IMR-90 (cell line): Measurements from ENCODE around the gene ANKRD31. TPM values are rescaled to one million over a fixed set of nuclear protein-coding genes. Genes with fewer than 3 reads are reported as not detected.

Experiments
- ATAC-seq: fragments of 200-7000 bp; cut with Tn5 transposase; 2 replicates; pipeline ENCODE4 v1.9.1; 2020; ENCODE audit warnings: low read depth, mild to moderate bottlenecking, moderate library complexity
- BruUV-seq: library from RNA; stranded (reverse); fragments of 400-500 nt; replicated peaks from 2 replicates; lab custom pipeline; 2021; lab: Mats Ljungman, UMichigan
- CTCF ChIA-PET: fragments of 300-600 bp; formaldehyde crosslinking; extraction: SDS; loops from one replicate; lab custom pipeline; 2021; ENCODE audit warnings: antibody characterized with exemption; lab: Yijun Ruan, JAX
- POLR2A ChIA-PET: fragments of 300-600 bp; sonication (Branson Sonifier 250); formaldehyde crosslinking; loops from one replicate; lab custom pipeline; 2022; ENCODE audit warnings: antibody characterized with exemption; ENCODE audit not compliant: unreplicated experiment; lab: Charles Lee
- DNase-seq: peaks from one replicate; pipeline ENCODE4 v3.0.0; 2013
- H2AFZ ChIP-seq: replicated peaks from 2 replicates; pipeline ENCODE3; 2013; ENCODE audit warnings: low read length, mild to moderate bottlenecking; ENCODE audit not compliant: poor library complexity
- H2AK5ac ChIP-seq: 2 replicates; pipeline ENCODE4 v1.6.1; 2013; ENCODE audit warnings: low read depth, low read length, inconsistent platforms
- H2AK9ac ChIP-seq: replicated peaks from 2 replicates; pipeline ENCODE3; 2013; ENCODE audit warnings: mild to moderate bottlenecking, low read depth, low read length, moderate library complexity; ENCODE audit not compliant: poor library complexity
- H2BK120ac ChIP-seq: 2 replicates; pipeline ENCODE4 v1.6.1; 2013; ENCODE audit warnings: low read depth, low read length, inconsistent platforms
- H2BK15ac ChIP-seq: 3 replicates; pipeline ENCODE4 v1.6.1; 2013; ENCODE audit warnings: low read depth, low read length, inconsistent platforms
- H2BK20ac ChIP-seq: 2 replicates; pipeline ENCODE4 v1.6.1; 2013; ENCODE audit warnings: low read depth, mild to moderate bottlenecking, inconsistent platforms, low read length, moderate library complexity
- H2BK5ac ChIP-seq: 2 replicates; pipeline ENCODE4 v1.6.1; 2013; ENCODE audit warnings: mild to moderate bottlenecking, low read depth, low read length, inconsistent platforms; ENCODE audit not compliant: poor library complexity, severe bottlenecking
- H3K14ac ChIP-seq: replicated peaks from 2 replicates; pipeline ENCODE4 v1.6.1; 2013; ENCODE audit warnings: low read depth, low read length, inconsistent platforms
- H3K18ac ChIP-seq: 2 replicates; pipeline ENCODE4 v1.6.1; 2013; ENCODE audit warnings: low read depth, low read length, control low read depth
- H3K23ac ChIP-seq: 2 replicates; pipeline ENCODE4 v1.6.1; 2013; ENCODE audit warnings: low read depth, low read length, inconsistent platforms
- H3K27ac ChIP-seq: 2 replicates; pipeline ENCODE4 v1.5.1; 2013; ENCODE audit warnings: mild to moderate bottlenecking, control low read depth, low read length; ENCODE audit not compliant: insufficient read depth
- H3K27me3 ChIP-seq: 2 replicates; pipeline ENCODE4 v1.6.1; 2013; ENCODE audit warnings: low read length; ENCODE audit not compliant: control insufficient read depth, insufficient read depth
- H3K36me3 ChIP-seq: 2 replicates; pipeline ENCODE4 v1.6.1; 2013; ENCODE audit warnings: low read length, mixed read lengths; ENCODE audit not compliant: control insufficient read depth, insufficient read depth
- H3K4ac ChIP-seq: 2 replicates; pipeline ENCODE4 v1.6.1; 2013; ENCODE audit warnings: low read depth, low read length, inconsistent platforms
- H3K4me1 ChIP-seq: 2 replicates; pipeline ENCODE4 v1.6.1; 2013; ENCODE audit warnings: low read length, mixed read lengths; ENCODE audit not compliant: control insufficient read depth, insufficient read depth
- H3K4me2 ChIP-seq: 2 replicates; pipeline ENCODE4 v1.6.1; 2013; ENCODE audit warnings: low read depth, mild to moderate bottlenecking, control low read depth, low read length, moderate library complexity
- H3K4me3 ChIP-seq: 2 replicates; pipeline ENCODE4 v1.5.1; 2013; ENCODE audit warnings: low read depth, mild to moderate bottlenecking, control low read depth, low read length, moderate library complexity; ENCODE audit not compliant: insufficient read depth
- H3K56ac ChIP-seq: 2 replicates; pipeline ENCODE4 v1.6.1; 2013; ENCODE audit warnings: low read length, inconsistent platforms; ENCODE audit not compliant: insufficient read depth; ENCODE audit errors: extremely low read depth
- H3K79me1 ChIP-seq, 2 experiments: 2 replicates each; pipeline ENCODE4 v1.6.1; 2013; ENCODE audit warnings: low read length in 2 of 2, inconsistent platforms in 1 of 2, low read depth in 1 of 2
- H3K9ac ChIP-seq: 2 replicates; pipeline ENCODE4 v1.6.1; 2013; ENCODE audit warnings: low read depth, low read length, control low read depth
- H3K9me1 ChIP-seq: 2 replicates; pipeline ENCODE4 v1.6.1; 2013; ENCODE audit warnings: low read length, inconsistent platforms; ENCODE audit not compliant: insufficient read depth
- H3K9me3 ChIP-seq: 2 replicates; pipeline ENCODE4 v1.6.1; 2013; ENCODE audit warnings: low read length; ENCODE audit not compliant: control insufficient read depth, insufficient read depth
- H4K20me1 ChIP-seq: 2 replicates; pipeline ENCODE4 v1.6.1; 2013; ENCODE audit warnings: low read length, inconsistent platforms; ENCODE audit not compliant: insufficient read depth
- H4K5ac ChIP-seq: 2 replicates; pipeline ENCODE4 v1.6.1; 2013; ENCODE audit warnings: mild to moderate bottlenecking, low read depth, low read length, control low read depth
- H4K8ac ChIP-seq, 2 experiments: 2 replicates each; pipeline ENCODE4 v1.6.1; 2013; ENCODE audit warnings: low read depth in 2 of 2, low read length in 2 of 2, control low read depth in 1 of 2, inconsistent platforms in 1 of 2
- H4K91ac ChIP-seq: 2 replicates; pipeline ENCODE4 v1.6.1; 2013; ENCODE audit warnings: low read depth, low read length, inconsistent platforms; ENCODE audit not compliant: insufficient read depth
- BHLHE40 ChIP-seq: fragments of 150-350 bp; IDR thresholded peaks from 2 replicates; pipeline ENCODE4 v1.6.1; 2016; ENCODE audit warnings: mild to moderate bottlenecking, low read depth, low read length
- CEBPB ChIP-seq: IDR thresholded peaks from 2 replicates; pipeline ENCODE4 v1.6.1; 2012; ENCODE audit warnings: low read depth, low read length, improper control_type of control experiment
- CHD1 ChIP-seq: IDR thresholded peaks from 2 replicates; pipeline ENCODE4 v1.6.1; 2012; ENCODE audit warnings: low read depth, low read length, improper control_type of control experiment
- FOS ChIP-seq: fragments of 150-350 bp; IDR thresholded peaks from 2 replicates; pipeline ENCODE4 v1.6.1; 2016; ENCODE audit warnings: low read depth, low read length
- MAFK ChIP-seq: IDR thresholded peaks from 2 replicates; pipeline ENCODE4 v1.6.1; 2012; ENCODE audit warnings: low read depth, low read length, improper control_type of control experiment
- MAZ ChIP-seq: IDR thresholded peaks from 2 replicates; pipeline ENCODE4 v1.6.1; 2012; ENCODE audit warnings: low read depth, mild to moderate bottlenecking, low read length, improper control_type of control experiment, moderate library complexity, borderline replicate concordance
- MXI1 ChIP-seq: IDR thresholded peaks from 2 replicates; pipeline ENCODE4 v1.6.1; 2012; ENCODE audit warnings: low read depth, mild to moderate bottlenecking, low read length, moderate library complexity, borderline replicate concordance
- NFE2L2 ChIP-seq: fragments of 150-350 bp; IDR thresholded peaks from 2 replicates; pipeline ENCODE4 v1.6.1; 2016; ENCODE audit warnings: low read depth, mild to moderate bottlenecking, low read length
- POLR2A ChIP-seq: IDR thresholded peaks from 2 replicates; pipeline ENCODE4 v1.6.1; 2012; ENCODE audit warnings: mild to moderate bottlenecking, low read depth, low read length
- RAD21 ChIP-seq: IDR thresholded peaks from 2 replicates; pipeline ENCODE4 v1.6.1; 2012; ENCODE audit warnings: low read length, improper control_type of control experiment
- RCOR1 ChIP-seq: IDR thresholded peaks from 2 replicates; pipeline ENCODE4 v1.6.1; 2012; ENCODE audit warnings: mild to moderate bottlenecking, low read length, improper control_type of control experiment; ENCODE audit not compliant: insufficient replicate concordance
- RFX5 ChIP-seq: IDR thresholded peaks from 2 replicates; pipeline ENCODE4 v1.8.0; 2012; ENCODE audit warnings: low read depth, mild to moderate bottlenecking, low read length, moderate library complexity
- SMC3 ChIP-seq: fragments of 150-350 bp; IDR thresholded peaks from 2 replicates; pipeline ENCODE4 v1.6.1; 2016; ENCODE audit warnings: low read depth, mild to moderate bottlenecking, antibody characterized with exemption, low read length, moderate library complexity
- USF2 ChIP-seq: fragments of 150-350 bp; IDR thresholded peaks from 2 replicates; pipeline ENCODE4 v1.6.1; 2017; ENCODE audit warnings: mild to moderate bottlenecking, antibody characterized with exemption, low read length, low read depth
- WGBS, 2 experiments: methylation state at CpG; one replicate each; pipeline versions ENCODE4 v1.1.5 to v1.1.7; 2013; ENCODE audit warnings: missing lambda C conversion rate in 2 of 2; ENCODE audit not compliant: insufficient read length in 1 of 2; ENCODE audit errors: extremely low coverage in 2 of 2; 5-methylcytosine and 5-hydroxymethylcytosine counted together
- dilution Hi-C: fragments of 300-500 bp; cut with HindIII; formaldehyde crosslinking; loops from one replicate; pipeline ENCODE4 v1.14.3; 2018; ENCODE audit warnings: low sequenced_read_pairs; ENCODE audit not compliant: unreplicated experiment
- in situ Hi-C: fragments of 300-500 bp; cut with MboI; formaldehyde crosslinking; loops from 3 replicates; pipeline ENCODE4 v1.14.3; 2019; ENCODE audit warnings: low sequenced_read_pairs, inconsistent platforms, mixed read lengths
- intact Hi-C: fragments of 100-400 bp; cut with micrococcal nuclease; formaldehyde crosslinking; loops from 2 replicates; pipeline ENCODE4 v1.10.0; 2022
- polyA plus RNA-seq, 3 experiments: library from polyadenylated mRNA; depleted of rRNA; stranded (reverse); fragments of >200 nt; gene quantifications; 2 replicates each; pipeline ENCODE4 v1.2.3, GENCODE V29; 2012; ENCODE audit warnings: low replicate concordance in 1 of 3
- total RNA-seq: library from RNA; depleted of rRNA; stranded (reverse); fragments of >200 nt; gene quantifications from 2 replicates; pipeline ENCODE4 v1.2.3, GENCODE V29; 2012
- TF ChIP-seq, protein P1 (sequence below): fragments of 150-350 bp; IDR thresholded peaks from 2 replicates; pipeline ENCODE4 v1.6.1; 2016; ENCODE audit warnings: low read depth, mild to moderate bottlenecking, low read length, moderate library complexity, borderline replicate concordance
- TF ChIP-seq, protein P2 (sequence below): conservative IDR thresholded peaks from 2 replicates; pipeline ENCODE4 v1.5.1; 2012; ENCODE audit warnings: mild to moderate bottlenecking, low read depth, low read length, improper control_type of control experiment

ANKRD31 gene
- total and polyA plus RNA-seq, 2 of the 4 experiments (the other 2 are of a cell fraction) = under 0.01 to 0.02 TPM

DNA sequence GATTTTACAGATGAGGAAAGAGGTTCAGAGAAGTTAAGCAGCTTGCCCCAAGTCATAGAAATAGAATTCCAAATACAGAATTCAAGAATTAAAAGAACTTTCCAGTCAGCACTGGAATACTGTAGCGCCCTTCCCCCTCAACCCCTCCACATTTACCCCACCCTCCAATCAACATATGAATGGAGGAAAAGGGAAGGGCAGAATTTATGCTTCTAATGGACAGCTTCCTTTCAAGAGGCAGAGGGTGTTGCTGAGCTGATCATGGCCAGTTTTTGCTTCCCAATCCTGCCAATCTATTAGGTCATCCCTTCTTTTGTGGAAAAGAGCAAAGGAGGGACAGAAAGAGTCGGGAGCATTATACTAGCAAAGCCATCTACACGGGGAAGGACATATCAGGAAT is 39.1 kb upstream of the ANKRD31 start:
- no peak overlapping the region for H2BK20ac ChIP-seq
- no peak overlapping the region for H4K5ac ChIP-seq
- intact Hi-C loops (no loop called here), dilution Hi-C loops (no loop called here), in situ Hi-C loops (no loop called here)
- CTCF ChIA-PET = interaction anchor here (1.0 kb wide), 1 partner anchor 11 kb away, joined by 4 read pairs; no protein-coding TSS in a partner anchor
- H2BK15ac ChIP-seq = no peak overlapping the region
- H3K56ac ChIP-seq = no peak overlapping the region
- H2AK9ac ChIP-seq = no peak overlapping the region
- POLR2A ChIA-PET = no interaction called here
- H3K14ac ChIP-seq = no peak overlapping the region
- H2AK5ac ChIP-seq = no peak overlapping the region
- no peaks in the 10 kb centered on the region for H3K9me3 ChIP-seq
- no peak overlapping the region for H2AFZ ChIP-seq
- H4K91ac ChIP-seq = no peak overlapping the region
- H3K4me2 ChIP-seq = no peak overlapping the region
- no peak overlapping the region for H3K4me3 ChIP-seq
- no peaks in the 10 kb centered on the region for H3K9me1 ChIP-seq
- WGBS, 2 experiments = no CpG with 5 or more reads among the region's 3 CpGs
- H3K79me1 ChIP-seq = no peaks in the 10 kb centered on the region
- H3K36me3 ChIP-seq = no peaks in the 10 kb centered on the region
- no peak for TF ChIP-seq USF2
- no peak for TF ChIP-seq MXI1
- TF ChIP-seq FOS = no peak
- TF ChIP-seq, protein P1, sequence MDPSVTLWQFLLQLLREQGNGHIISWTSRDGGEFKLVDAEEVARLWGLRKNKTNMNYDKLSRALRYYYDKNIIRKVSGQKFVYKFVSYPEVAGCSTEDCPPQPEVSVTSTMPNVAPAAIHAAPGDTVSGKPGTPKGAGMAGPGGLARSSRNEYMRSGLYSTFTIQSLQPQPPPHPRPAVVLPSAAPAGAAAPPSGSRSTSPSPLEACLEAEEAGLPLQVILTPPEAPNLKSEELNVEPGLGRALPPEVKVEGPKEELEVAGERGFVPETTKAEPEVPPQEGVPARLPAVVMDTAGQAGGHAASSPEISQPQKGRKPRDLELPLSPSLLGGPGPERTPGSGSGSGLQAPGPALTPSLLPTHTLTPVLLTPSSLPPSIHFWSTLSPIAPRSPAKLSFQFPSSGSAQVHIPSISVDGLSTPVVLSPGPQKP = no peak
- TF ChIP-seq, protein P2, sequence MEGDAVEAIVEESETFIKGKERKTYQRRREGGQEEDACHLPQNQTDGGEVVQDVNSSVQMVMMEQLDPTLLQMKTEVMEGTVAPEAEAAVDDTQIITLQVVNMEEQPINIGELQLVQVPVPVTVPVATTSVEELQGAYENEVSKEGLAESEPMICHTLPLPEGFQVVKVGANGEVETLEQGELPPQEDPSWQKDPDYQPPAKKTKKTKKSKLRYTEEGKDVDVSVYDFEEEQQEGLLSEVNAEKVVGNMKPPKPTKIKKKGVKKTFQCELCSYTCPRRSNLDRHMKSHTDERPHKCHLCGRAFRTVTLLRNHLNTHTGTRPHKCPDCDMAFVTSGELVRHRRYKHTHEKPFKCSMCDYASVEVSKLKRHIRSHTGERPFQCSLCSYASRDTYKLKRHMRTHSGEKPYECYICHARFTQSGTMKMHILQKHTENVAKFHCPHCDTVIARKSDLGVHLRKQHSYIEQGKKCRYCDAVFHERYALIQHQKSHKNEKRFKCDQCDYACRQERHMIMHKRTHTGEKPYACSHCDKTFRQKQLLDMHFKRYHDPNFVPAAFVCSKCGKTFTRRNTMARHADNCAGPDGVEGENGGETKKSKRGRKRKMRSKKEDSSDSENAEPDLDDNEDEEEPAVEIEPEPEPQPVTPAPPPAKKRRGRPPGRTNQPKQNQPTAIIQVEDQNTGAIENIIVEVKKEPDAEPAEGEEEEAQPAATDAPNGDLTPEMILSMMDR = no peak
- no peak for TF ChIP-seq MAFK
- no peak for TF ChIP-seq RCOR1
- TF ChIP-seq CHD1 = no peak
- no peak for TF ChIP-seq RFX5
- TF ChIP-seq SMC3 = no peak
- no peak for TF ChIP-seq MAZ
- TF ChIP-seq RAD21 = no peak
- no peak for TF ChIP-seq CEBPB
- no peak for TF ChIP-seq BHLHE40
- no peak for TF ChIP-seq NFE2L2
- no peak for TF ChIP-seq POLR2A
- BruUV-seq = no TSS peak
- H4K8ac ChIP-seq = no peak overlapping the region
- H2BK5ac ChIP-seq = no peak overlapping the region
- H3K27me3 ChIP-seq = peaks cover 4% of the 10 kb centered on the region
- H4K20me1 ChIP-seq = no peaks in the 10 kb centered on the region
- H3K18ac ChIP-seq = no peak overlapping the region
- H3K23ac ChIP-seq = no peak overlapping the region
- H3K27ac ChIP-seq = no peak overlapping the region
- H3K9ac ChIP-seq = no peak overlapping the region
- H2BK120ac ChIP-seq = no peak overlapping the region
- H3K4me1 ChIP-seq = no peaks in the 10 kb centered on the region
- DNase-seq (no peak), ATAC-seq (no peak)
- no peak overlapping the region for H3K4ac ChIP-seq
